GM19463 (cell line): ENCODE measurements around the gene OR51B6.
"Not testable (repeated sequence)": the region's sequence is repeated elsewhere in the genome, so short reads cannot be mapped to it uniquely, and the experiment has no call there.

Experiments used
- ATAC-seq: cut with Tn5 transposase; IDR thresholded peaks from one replicate; pipeline ENCODE4 v1.9.1; 2021; ENCODE audit warnings: mild to moderate bottlenecking, moderate library complexity; ENCODE audit not compliant: unreplicated experiment

OR51B6 gene

DNA sequence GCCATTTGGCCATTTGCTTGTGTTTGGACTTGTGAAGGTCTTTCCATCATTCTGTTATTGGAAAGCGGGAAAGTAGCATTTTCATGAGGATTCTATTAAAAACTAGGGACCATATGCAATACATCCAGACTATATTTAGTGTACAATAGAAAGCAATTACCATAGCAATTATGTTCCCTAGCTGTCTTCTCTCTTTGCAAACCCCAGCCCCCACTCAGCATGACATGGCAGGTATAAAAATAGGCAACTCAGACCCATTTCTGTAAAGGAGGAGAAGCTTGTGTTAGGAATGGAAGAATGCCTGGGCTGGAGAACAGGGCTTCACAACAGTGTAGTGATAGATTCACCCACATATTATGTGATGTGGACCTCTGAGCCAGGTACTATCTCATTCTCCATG, 12.4 kb downstream of the OR51B6 start:
- ATAC-seq, result no peak

- no peak for ATAC-seq
Observed at GRCh38 chr11:5364214-5364613, 12.9 kb downstream of the OR51B6 start.

GRCh38 chr11:5366365-5366764, 15.1 kb downstream of the OR51B6 start:
- not testable (repeated sequence) for ATAC-seq

DNA sequence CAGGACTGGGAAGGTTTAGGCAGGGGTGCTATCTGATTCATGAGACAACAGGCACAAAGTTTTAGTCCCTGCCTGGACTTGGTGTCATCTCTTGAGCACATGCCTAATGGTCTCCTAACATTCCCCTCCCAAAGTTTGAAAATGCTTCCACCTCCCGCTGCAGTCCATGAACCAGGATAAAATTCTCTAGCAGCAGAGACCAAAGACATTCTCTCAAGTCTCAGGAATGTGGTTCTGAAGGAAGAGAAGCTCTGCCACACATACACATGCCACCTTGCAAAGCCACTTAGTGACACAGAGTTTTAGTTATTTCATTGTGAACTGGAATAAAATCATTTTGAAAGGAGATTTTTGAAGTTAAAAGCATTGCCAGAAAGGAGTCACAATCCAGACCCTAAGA, 15.5 kb downstream of the OR51B6 start:
- ATAC-seq, result no peak

GRCh38 chr11:5367448-5368074, 16.3 kb downstream of the OR51B6 start:
- ATAC-seq, result no peak

DNA sequence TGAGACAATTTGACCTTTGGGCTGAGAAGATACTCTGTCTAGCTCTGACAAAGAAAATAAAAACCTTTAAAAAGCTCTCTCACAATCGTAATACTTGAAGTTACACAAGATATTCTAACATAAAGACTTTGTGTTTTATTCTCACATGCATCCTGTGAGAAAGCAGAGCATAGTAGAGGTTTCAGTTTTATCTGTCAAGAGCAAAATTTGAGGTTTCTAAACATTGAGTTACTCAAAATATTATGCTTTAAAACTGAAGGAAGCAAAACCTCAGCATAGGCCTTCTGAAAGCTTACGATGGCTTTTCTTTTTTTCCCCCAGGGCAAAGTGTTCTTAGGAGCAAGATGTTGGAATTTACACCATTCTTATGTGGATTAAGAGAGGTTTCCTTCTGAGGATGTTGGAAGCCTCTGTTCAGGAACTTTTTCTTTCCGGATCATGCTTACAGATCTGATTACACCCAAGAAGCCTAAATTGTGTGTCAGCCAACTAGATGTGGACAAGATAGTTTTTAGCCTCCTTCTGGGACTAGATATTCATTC, 17.3 kb downstream of the OR51B6 start:
- ATAC-seq, result no peak

DNA sequence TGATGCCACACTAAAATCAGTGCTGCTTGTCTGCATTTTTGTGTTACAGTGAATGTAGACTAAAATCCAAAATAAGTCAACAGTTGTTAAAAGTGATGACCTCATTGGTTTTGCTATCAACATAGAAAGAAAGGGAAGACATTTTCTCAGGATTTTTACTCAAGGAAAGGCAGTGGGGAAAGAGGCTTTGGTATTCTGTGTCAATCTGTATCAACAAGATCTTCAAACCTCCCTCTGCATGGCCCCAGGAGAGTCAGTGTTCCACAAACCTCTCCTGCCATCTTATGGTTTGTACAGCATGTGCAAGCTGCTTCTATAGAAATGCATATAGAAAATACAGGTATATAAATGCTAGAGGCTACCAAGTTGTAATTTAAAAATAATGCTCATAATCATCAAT, 18.5 kb downstream of the OR51B6 start:
- ATAC-seq, result peak; percentile 53

GRCh38 chr11:5380740-5381342, 29.5 kb downstream of the OR51B6 start:
- peak; percentile 90 for ATAC-seq

DNA sequence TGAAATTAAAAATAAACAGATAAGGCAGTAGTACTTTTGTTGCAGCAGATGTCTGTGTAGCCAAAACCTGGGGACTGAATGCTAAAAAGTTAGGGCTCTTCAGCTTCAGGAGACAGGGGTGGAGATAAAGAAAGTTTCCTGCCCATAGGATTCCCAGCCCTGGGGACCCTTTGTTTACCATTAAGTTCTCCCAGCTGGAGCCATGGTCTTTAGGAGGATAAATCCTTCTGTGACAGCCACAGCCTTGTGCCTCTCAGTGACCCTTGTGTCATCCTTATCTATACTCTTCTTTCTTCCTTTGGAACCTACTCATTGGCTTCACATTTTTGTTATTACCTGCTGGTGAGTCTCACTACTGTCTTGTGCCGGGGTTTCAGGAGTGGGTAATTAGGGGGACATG, 32.3 kb downstream of the OR51B6 start, which contains the start of gene OR51M1:
OR51M1 (plus strand) TSS at position 237 of the 400 bp plus-strand sequence. CDS start 5,587 bp downstream, outside the sequence.
- no peak for ATAC-seq

GRCh38 chr11:5384335-5384734, 33.0 kb downstream of the OR51B6 start:
- no peak for ATAC-seq

GRCh38 chr11:5390210-5390609, 38.9 kb downstream of the OR51B6 start:
- ATAC-seq, result no peak

- ATAC-seq, result no peak
Observed at GRCh38 chr11:5394091-5394490, 42.8 kb downstream of the OR51B6 start.

DNA sequence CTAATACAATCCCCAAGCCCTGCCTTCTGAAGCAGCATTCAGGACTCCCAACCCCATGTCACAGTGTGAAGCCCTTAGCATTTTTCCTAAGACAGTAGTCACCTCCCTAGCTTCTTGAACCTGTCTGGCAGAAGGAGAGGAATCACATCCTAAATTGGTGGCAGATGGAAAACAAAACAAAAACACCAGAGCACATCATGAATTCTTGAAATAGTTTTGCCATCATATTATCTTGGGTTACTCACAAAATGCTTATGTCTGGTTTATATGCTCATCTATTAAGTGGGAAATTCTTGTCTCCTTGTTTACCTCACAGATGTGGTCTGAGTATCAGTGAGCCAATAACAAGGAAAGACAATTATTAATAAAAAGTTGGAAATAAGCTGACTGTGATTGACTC, 47.6 kb downstream of the OR51B6 start:
- ATAC-seq, result no peak
